Measurements from ENCODE around the gene PARP9.

GRCh38 chr3:122506450-122506849, 57.6 kb downstream of the PARP9 start:
- TF ChIP-seq CTCF (IDR thresholded peaks at IDR 0.05) (no peak), POLR2A (IDR thresholded peaks at IDR 0.05) (no peak)
